ENCODE results near the gene ISOC2. TPM values are rescaled to one million over a fixed set of nuclear protein-coding genes. Genes with fewer than 3 reads are reported as not detected.
A peak's percentile ranks its signal among the peaks of the same experiment; 100 is the strongest.

ISOC2 gene
- total RNA-seq, 1 donor from 2014 or later, result 105 TPM

DNA sequence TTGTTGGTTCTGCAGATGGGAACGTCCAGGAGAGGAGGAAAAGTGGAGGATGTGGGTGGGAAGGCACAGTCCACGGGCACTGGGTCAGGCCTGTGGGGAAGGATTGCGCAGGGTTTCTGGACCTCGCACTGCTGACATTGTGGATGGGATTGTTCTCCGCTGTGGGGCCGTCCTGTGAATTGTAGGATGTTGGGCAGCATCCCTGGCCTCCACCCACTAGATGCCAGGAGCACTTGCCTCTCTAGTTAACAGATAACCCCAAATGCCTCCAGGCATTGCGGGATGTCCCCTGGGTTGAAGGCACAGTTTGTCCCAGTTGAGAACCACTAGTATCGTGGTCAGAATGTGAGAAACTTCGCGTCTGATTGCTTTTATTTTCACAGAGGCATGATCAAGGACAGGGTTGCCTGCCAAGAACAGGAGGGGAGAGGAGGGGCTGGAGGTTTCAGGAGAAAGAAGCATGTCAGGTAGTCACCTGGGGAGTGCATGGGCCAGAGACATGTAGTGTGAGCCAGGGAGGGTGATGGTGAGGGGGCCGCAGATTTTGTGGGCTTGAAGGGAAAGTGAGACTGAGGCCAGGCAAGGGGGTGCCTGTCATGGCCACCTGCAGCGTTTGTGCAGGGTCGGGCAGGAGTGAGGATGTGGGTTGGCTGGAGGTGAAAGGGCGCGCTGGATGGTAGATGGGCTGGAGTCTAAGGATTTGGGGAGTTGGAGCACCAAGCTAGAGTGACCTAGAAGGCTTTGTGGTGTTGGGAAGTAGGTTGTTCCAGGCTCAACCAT, 18.2 kb upstream of the ISOC2 start:
- ATAC-seq, result no peak
- no peak for DNase-seq (ENCODE audit: low spot score)

DNA sequence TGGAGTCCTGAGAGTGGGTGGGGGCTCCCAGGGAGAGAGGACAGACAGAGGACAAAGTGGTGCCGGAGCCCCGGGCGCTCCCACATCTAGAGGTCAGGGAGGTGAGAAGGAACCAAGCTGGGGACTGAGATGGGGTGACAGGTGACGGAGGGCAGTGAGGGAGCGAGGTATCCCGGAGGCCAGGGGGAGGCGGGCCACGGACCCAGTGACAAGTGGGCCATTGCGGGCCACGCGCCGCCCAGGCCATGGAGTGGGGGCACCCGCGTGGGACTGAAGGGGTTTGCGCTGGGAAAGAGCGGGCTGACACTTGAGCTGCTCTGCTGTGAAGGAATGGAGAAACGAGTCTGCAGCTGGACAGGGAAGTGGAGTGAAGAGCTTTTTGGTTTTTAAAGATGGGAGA, 17.6 kb upstream of the ISOC2 start:
- DNase-seq (ENCODE audit: low spot score) (no peak), ATAC-seq (no peak)

DNA sequence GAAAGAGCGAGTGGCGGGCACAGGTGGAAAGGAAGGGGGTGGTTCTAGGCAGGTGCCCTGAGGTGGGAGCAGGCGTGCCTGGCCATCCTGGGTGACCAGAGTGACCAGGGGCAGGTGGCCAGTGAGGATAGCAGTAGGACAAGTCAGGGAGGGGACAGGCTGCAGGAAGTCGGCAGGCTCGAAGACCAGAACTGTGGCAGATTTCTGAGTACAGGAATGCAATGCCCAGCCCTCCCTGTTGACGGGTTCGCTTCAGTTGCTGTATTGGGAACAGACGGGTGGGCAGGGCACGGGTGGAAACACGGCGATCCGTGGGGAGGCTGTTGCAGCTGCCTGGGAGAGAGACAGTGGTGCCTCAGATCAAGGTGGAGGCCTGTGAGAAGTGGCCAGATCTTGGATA, 16.9 kb upstream of the ISOC2 start:
- ATAC-seq (no peak), DNase-seq (ENCODE audit: low spot score) (no peak)

DNA sequence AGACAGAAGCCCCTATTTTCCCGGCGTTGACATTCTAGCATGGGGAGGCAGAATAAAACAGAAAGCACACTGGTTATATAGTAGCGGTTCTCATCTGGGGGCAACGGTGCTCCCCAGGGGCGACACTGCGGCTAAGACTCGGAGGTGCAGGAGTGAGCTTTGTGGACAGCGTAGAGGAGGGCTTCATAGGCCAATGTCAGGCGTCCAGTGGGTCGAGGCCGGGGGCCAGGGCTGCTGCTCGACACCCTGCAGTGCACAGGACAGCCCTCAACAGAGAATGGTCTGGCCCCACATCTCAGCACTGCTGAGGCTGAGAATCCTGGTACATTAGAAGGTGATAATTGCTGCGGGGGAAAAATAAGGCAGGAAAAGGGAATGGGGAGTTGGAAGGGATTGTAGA, 16.5 kb upstream of the ISOC2 start:
- DNase-seq (ENCODE audit: low spot score) (no peak), ATAC-seq (no peak)

DNA sequence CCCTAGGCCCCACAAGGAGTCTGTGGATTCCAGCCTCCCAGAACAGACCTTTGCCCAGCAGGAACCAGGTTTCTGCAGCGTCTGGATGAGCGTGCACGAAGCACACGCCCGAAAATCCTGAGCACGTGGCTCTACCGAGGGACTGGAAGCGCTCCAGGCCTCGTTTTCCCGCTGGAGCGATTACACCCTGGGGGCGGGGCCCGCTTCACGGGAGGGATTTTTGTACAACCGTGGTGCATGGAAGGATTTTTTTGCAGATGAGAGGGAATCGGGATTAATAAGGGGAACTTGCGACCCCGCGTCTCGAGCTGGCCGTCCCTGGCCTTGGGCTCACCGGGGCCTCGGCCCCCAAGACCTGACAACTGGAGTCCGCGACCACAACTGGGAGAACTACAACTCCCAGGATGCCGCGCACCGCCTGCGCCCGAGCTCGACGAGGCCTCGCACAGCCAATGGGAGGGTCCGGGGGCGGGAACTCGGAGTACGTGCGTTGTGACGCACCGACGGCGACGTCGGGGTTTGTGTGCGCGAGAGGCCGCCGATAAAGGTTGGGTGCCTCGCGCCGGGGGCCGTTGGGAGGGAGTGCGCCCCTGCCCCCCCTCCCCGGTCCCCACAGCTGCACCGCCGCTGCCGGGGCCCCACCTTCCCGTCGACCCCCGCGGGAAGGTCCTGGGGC, 14.8 kb upstream of the ISOC2 start, which contains the start of gene ZNF628:
Gene ZNF628, plus strand, starts transcription at position 518 of the 676 bp plus-strand sequence. CDS start 3,294 bp downstream, outside the sequence.
- DNase-seq (ENCODE audit: low spot score) (peak; percentile 99), ATAC-seq (peak; percentile 95)

DNA sequence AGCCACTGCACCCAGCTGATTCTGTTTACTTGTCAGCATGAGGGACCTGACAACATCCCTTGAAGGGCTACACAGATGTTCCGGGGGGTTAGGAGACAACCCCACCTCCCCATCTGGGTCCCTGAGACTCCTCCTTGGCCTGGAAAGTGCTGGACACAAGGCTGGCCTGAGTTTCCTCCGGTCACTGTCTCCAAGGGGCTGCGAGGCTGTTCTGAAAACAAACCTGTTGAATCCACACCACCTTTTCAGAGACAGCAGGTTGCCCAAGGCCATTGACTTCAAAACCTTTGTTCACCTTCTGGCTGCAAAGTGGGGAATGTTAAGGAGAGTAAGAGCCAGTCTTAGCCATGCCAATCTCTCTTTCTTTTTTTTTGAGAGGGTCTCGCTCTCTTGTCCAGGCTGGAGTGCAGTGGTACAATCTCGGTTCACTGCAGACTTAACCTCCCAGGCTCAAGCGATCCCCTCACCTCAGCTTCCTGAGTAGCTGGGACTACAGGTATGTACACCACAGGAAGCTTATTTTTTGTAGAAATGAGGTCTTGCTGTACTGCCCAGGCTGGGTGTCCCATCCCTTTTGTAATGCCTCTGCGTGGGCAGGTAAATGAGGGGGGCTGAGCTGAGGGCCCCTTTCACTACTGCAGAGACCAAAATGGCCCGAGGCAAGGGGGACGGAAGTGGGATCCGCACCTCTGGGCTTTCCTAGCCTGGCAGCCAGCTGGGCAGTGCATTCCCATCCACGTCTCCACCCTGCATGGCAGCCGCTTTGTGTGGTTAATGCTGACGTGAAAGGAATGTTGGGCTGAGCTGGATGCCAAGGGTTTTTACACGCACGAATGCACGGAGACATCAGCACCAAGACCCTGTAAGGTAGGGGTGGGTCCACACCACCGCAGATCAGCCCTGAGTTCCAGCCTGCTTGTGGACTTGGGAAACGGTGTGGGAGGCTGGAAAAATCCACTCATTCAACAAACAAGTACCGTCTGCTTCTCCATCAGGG, 13.1 kb upstream of the ISOC2 start:
- DNase-seq (ENCODE audit: low spot score) (no peak), ATAC-seq (no peak)

DNA sequence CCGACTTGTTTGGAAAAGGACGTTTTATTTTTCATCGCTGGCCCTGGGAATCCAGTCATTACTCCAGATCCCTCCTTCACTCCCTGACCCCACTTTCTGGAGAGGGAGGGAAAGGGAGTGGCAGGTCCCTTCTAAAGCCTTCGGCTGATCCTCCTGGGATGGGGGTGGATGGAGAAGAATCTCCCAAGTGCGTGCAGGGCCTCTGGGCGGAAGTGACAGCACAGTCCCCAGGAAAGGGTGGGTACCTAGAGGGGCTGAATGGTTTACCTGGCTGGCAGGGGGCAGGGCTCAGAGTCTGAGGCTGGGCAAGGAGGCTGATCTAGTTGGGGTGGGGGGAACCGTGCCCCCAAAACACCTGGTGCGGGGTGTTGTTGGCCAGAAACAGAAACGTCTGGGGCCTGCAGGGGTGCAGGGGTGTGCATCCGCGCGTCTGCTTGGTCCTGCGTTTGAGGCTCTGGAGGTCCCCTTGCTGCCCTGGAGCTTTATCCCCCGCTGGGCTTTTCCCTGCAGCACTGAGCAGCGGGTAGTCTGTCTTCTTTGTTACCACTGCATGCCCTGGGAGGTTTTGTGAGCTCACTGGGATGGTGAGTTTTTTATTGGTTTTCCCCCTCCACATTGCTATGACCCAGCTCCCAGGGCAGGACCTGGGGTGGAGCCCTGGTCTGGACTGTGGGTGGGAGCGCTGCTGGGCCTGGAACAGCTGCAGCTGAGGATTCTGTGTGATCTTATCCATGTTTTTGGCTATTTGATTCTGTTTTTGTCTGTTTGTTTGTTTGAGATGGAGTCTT, 12.0 kb upstream of the ISOC2 start:
- no peak for ATAC-seq
- no peak for DNase-seq (ENCODE audit: low spot score)

DNA sequence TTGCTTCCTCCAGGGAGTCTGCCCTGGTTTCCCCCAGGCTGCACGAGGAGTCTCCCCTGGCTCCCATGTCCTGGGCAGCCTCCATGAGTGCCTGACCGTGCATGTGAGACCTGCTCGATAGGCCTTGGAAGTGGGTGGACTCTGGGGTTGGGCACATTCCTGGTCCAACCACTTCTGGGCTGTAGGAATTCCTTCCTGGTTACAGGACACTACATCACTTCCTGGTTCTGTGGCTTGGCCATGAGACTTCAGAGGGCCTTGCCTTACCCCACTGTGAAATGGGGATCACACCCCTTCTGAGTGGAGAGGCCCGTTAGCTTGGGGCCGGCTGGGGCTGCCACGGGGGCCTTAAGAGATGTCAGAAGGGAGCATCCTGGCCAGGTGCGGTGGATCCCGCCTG, 11.0 kb upstream of the ISOC2 start:
- ATAC-seq (no peak), DNase-seq (ENCODE audit: low spot score) (no peak)

DNA sequence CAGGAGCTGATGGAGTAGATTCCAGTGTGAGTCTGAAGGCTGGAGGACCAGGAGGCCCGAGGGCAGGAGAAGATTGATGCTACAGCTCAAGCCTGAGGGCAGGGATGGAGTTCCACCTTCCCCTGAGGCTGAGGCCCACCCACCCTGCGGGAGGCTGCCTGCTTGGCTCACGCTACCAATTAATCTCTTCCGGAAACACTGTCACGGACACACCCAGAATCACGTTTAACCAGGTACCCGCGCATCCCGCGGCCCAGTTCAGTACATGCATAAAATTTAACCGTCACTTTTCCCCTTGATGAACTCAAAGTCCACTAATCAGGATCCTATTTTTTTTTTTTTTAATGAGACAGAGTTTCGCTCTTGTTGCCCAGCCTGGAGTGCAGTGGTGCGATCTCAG, 9.8 kb upstream of the ISOC2 start:
- DNase-seq (ENCODE audit: low spot score), result no peak
- ATAC-seq, result no peak

DNA sequence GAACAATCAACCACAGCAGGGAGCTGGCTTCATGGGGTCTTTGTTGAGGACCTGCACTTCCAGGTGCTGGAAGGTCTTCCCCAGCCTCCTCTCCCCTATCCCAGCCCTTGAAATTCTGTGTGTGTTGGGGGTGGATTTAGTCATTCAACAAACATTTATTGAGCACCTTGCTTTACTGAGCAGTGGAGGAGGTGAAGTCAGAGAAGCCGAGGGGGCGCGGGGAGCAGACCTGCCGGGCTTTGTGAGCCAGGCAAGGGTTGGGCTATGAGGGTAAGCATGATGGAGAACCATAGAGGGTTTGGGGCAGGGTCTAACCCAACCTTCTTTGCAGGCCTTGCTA, 6.6 kb upstream of the ISOC2 start:
- ATAC-seq (no peak), DNase-seq (ENCODE audit: low spot score) (no peak)

DNA sequence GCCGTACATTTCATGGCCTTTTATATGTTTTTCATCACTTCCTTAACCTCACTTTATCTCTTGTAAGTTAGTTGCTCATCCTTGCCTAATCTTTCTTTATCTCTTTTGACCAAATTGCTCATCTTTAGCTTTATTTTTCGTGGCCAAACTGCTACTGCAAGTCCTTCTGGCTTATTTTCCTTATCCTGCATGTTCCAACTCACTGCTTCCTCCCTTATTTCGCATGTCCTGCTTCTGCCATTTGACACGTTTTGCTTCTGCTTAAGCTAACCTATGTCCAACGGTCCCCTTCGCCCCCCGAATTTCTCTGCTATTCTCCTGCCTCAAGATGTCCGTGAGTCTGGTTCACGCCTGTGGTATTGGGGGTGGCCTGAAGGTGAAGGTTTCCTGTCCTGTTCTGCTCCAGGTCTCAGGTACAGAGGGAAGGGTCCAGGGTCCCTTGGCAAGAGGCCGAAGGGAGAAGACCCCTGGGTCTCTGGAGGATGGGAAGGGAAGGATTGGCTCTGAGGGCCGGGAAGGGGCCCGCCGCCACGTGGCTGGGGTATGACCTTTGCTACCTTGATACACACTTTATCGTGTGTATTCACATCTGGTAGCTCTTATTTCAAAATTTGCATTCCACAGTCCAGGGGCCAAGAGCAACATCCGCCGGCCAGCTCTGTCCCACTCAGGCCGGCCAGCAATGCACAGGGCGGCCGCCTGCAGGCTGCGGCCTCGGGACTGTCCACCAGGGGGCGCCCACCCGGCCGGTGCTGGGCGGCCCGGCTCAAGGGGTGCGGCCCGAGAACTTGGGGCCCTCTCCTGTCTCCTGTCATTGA, 6.0 kb upstream of the ISOC2 start:
- DNase-seq (ENCODE audit: low spot score) (peak; percentile 83), ATAC-seq (peak; percentile 97)

DNA sequence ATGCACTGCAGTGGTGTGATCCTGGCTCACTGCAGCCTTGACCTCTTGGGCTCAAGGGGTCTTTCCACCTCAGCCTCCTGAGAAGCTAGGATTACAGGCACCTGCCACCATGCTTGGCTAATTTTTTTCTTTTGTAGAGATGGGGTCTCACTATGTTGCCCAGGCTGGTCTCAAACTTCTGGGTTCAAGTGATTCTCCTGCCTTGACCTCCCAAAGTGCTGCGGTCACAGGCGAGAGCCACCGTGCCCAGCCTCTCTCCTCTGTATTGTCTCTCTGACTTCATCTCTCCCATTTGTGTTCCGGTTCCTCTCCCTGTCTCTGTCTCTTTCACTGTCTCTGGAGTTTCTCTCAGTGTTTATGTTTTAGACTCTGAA, 4.8 kb upstream of the ISOC2 start:
- DNase-seq (ENCODE audit: low spot score), result no peak
- no peak for ATAC-seq

DNA sequence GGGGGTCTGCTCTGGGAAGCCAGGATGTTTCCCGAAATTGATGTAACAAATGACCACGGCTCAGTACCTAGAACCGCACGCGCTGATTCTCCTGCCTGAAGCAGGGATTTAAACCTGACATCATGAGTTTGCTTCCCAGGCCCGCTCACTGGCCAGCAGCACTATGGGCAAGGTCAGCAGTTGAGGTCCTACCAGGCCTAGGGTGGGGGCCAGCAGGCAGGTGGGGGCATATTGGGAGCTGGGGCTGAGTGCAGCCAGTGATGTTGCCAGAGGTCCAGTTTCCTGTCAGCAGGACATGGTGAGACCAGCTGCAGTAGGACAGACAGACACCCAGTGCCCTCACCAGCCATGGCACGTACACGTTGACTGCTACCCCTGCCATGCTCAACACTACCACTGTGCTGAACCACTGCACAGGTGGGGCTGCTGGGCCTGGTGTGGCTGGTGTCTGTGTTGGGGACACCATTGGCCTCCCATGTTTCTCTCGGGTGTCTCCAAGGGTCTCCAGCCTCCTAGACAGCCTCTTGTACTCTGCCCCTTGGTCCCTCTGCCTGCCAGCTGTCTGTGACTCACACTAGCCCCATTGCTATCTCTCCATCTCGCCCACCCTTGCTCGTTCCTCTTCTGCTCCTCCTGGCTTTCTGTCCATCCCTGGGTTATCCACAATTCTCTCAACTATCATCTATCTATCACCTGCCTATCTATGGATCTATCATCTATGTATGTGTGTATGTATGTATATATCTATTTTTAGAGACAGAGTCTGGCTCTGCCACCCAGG, 4.2 kb upstream of the ISOC2 start:
- no peak for ATAC-seq
- DNase-seq (ENCODE audit: low spot score), result no peak

DNA sequence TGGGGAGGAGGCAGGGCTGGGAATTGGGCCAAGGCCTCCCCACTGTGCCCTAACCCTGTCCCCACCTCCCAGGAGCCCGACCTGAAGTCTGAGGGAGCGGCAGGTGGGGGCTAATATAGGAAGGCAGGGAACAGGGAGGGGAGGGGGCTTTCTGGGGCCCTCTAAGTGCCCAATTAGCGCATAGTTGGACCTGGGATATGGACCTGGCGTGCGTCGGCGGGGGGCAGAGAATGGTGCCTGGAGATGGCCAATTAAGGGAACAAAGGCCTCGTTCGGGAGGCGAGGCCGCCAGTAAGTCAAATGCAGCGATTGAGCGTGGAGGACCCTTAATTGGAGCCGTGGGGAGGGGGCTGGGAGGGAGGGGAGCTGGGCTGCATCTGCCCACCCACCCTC, 3.2 kb upstream of the ISOC2 start, which contains the start of gene C19orf85:
Gene C19orf85, minus strand, starts transcription at position 90 of the 393 bp plus-strand sequence. CDS start 197 bp downstream, outside the sequence.
- ATAC-seq (no peak), DNase-seq (ENCODE audit: low spot score) (no peak)

DNA sequence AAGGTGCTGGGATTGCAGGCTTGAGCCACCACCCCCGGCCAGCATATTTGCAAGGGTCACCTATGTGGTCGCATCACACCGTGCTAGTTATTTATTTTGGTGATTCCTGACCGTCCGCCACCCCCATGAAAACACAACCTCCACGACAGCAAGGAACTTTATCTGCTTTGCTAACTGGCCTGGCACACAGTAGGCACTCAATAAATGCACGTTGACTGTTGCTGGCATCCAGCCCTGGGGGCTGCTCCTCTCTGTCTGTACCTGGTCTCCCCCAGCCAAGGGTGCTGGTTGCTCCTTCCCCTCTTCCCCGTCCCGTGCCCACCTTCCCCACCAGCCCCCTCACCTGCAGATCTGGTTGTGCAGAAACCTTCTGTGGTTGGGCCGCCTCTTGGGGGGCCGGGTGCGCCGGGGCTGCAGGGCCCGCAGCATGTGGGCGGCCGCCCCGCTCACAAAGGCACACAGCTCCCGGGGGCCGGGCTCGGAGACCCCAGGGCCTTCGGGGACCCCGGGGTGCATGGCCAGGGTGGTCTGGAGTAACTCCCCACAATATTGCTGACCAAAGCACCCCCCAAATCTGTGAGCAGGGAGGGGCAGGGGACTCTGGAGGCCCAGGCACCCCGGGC, 2.7 kb upstream of the ISOC2 start:
- DNase-seq (ENCODE audit: low spot score) (no peak), ATAC-seq (no peak)

DNA sequence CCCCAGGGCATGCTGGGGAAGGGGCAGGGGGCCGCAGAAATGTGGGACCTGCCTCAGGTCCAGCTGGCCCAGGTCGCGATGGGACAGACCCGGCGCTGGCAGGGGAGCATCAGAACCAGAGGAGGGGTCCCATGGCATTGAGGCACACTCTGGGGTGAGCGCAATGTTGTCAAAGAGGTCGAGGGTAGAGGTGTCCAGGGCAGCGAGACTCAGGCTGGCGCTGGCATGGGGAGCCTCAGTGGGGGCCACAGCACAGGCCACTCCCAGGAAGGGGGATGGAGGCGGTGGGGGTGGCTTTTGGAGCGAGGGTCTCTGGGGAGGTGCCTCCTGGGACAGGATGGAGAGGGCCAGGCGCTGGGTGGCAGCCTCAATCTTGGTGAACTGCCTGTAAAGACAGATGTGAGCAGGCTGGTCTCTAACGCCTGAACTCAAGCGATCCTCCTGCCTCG, 2.2 kb upstream of the ISOC2 start:
- ATAC-seq, result no peak
- no peak for DNase-seq (ENCODE audit: low spot score)

DNA sequence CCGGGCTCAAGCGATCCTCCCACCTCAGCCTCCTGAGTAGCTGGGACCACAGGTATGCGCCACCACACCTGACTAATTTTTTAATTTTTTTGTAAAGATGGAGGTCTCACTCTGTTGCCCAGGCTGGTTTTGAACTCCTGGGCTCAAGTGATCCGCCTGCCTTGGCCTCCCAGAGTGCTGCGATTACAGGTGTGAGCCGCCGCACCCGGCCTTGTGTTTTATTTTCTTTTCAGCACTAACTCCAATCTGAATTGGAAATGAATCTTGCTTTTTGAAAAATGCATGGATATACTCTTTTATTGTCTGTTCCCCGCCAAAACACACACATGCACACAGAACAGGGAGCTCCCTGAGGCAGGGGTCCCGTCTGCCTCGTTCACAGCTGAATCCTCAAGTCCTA, 1.3 kb upstream of the ISOC2 start:
- no peak for DNase-seq (ENCODE audit: low spot score)
- no peak for ATAC-seq

DNA sequence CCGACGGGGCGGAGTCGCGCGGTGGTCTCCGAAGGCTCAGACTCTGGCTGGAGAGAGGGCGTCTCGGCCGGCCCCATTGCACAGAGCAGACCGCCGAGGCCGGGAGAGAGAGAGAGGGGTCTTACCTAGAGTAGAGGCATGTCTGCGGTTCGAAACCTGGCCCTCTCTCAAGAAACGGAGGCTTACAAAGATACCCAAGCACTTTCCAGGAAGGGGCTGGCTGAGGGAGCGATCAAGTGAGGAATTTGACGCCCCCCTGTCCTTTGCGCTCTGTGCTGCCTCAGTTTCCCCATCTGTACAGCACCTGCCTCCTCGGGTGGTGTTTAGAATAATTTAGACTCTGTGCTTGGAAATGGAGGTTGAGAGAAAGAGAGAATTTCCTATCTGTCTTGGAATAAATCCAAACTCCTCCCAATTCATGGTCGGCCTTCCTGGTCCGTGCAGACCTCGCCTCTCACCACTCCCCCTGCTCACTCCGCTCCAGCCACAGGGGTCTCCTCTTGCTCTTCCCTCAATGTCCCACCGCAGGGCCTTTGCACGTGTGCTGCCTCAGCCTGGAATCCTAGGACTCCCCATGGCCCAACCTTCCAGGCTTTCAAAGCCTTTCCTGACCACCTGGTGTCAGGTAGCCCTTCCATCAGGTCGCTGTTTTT, 658 bp upstream of the ISOC2 start:
- ATAC-seq, result peak; percentile 4
- DNase-seq (ENCODE audit: low spot score), result no peak
